Ovary (tissue), 3 donors: ENCODE measurements around the gene KRT76.

Experiments used
- POLR2A ChIP-seq: fragments of 450-650 bp; IDR thresholded peaks from one replicate; pipeline ENCODE4 v1.6.1; 2017; ENCODE audit warnings: antibody characterized with exemption, mild to moderate bottlenecking, moderate library complexity
- TF ChIP-seq, protein P1 (sequence below), 3 donors: fragments of 450-650 bp in 2 of 3; fragments of 200-600 bp in 1 of 3; IDR thresholded peaks; one replicate each; pipeline versions ENCODE4 v1.5.1 to v1.8.0; 2016 to 2022; ENCODE audit warnings: antibody characterized with exemption in 3 of 3, mild to moderate bottlenecking in 1 of 3
- donor health status: DM: no; HTN: no; CAD: no.

DNA sequence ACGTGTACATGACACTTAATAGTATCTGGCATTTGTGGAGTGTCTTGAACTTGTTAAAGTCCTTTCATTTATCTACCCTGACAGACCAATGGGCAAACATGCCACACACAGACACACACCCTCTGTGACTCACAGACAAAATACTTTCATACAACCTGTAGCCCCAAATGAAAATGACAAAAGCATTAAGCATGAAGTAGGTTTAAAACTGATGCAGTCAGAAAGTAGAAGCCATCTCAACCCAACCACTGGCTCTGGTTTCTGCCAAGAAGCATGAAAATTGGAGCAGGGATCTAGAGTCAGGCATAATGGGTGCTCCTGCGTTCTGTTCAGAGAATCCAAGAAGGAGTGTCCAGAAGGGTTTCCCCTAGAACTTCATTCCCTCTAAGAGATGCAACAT is 50.7 kb downstream of the KRT76 start:
- TF ChIP-seq, protein P1, sequence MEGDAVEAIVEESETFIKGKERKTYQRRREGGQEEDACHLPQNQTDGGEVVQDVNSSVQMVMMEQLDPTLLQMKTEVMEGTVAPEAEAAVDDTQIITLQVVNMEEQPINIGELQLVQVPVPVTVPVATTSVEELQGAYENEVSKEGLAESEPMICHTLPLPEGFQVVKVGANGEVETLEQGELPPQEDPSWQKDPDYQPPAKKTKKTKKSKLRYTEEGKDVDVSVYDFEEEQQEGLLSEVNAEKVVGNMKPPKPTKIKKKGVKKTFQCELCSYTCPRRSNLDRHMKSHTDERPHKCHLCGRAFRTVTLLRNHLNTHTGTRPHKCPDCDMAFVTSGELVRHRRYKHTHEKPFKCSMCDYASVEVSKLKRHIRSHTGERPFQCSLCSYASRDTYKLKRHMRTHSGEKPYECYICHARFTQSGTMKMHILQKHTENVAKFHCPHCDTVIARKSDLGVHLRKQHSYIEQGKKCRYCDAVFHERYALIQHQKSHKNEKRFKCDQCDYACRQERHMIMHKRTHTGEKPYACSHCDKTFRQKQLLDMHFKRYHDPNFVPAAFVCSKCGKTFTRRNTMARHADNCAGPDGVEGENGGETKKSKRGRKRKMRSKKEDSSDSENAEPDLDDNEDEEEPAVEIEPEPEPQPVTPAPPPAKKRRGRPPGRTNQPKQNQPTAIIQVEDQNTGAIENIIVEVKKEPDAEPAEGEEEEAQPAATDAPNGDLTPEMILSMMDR (IDR thresholded peaks at IDR 0.05) = no peak
- TF ChIP-seq POLR2A = no peak
